ENCODE results near the gene RIMOC1. TPM values are rescaled to one million over a fixed set of nuclear protein-coding genes. Genes with fewer than 3 reads are reported as not detected.
"Not testable (repeated sequence)": the region's sequence is repeated elsewhere in the genome, so short reads cannot be mapped to it uniquely, and the experiment has no call there.

Gene RIMOC1
- total RNA-seq, 1 donor from 2014 or later, result 31.5 TPM

DNA sequence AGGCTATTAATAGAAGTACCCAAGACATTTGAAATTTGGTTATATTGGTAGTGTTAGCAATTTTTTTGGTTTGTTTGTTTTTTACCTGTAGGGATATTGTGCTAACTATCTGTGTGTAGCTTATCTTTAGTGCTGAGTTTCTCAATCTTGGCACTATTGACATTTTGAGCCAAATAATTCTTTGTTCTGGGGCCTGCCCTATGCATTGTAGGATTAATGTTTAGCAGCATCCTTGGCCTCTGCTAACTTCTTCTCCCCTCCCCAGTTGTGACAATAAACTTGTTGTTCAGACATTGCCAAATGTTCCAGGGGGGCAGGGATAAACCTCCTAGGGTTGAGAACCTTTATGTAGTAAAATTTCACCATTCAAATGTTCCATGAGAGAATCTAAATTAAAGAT, 24.9 kb downstream of the RIMOC1 start:
- no peak for TF ChIP-seq CTCF (IDR thresholded peaks at IDR 0.05; ENCODE audit: unreplicated experiment)
- Mint-ChIP-seq H3K36me3 (ENCODE audit: low read depth, unreplicated experiment) (no peaks in the 10 kb centered on the region), H3K9me3 (ENCODE audit: unreplicated experiment) (no peaks in the 10 kb centered on the region), H3K4me3 (ENCODE audit: unreplicated experiment) (no peak overlapping the region), H3K4me1 (ENCODE audit: unreplicated experiment) (peaks cover 4% of the 10 kb centered on the region), H3K27ac (ENCODE audit: unreplicated experiment) (no peak overlapping the region), H3K27me3 (ENCODE audit: unreplicated experiment) (peaks cover 3% of the 10 kb centered on the region)
- DNase-seq (ENCODE audit: low spot score), result no peak

- TF ChIP-seq CTCF (IDR thresholded peaks at IDR 0.05; ENCODE audit: unreplicated experiment), result no peak
Observed at GRCh38 chr5:41932770-41933169, 28.6 kb downstream of the RIMOC1 start.

GRCh38 chr5:41935544-41935943, 31.4 kb downstream of the RIMOC1 start:
- no peaks in the 10 kb centered on the region for H3K36me3 Mint-ChIP-seq (ENCODE audit: low read depth, unreplicated experiment)
- H3K4me1 Mint-ChIP-seq (ENCODE audit: unreplicated experiment), result no peaks in the 10 kb centered on the region
- no peak for TF ChIP-seq CTCF (IDR thresholded peaks at IDR 0.05; ENCODE audit: unreplicated experiment)
- no peaks in the 10 kb centered on the region for H3K9me3 Mint-ChIP-seq (ENCODE audit: unreplicated experiment)
- no peak for DNase-seq (ENCODE audit: low spot score)
- no peak overlapping the region for H3K4me3 Mint-ChIP-seq (ENCODE audit: unreplicated experiment)
- no peaks in the 10 kb centered on the region for H3K27me3 Mint-ChIP-seq (ENCODE audit: unreplicated experiment)
- no peak overlapping the region for H3K27ac Mint-ChIP-seq (ENCODE audit: unreplicated experiment)

More at GRCh38 chr5:41932770-41933169, 28.6 kb downstream of the RIMOC1 start:
- H3K4me1 Mint-ChIP-seq (ENCODE audit: unreplicated experiment), result no peaks in the 10 kb centered on the region
- H3K9me3 Mint-ChIP-seq (ENCODE audit: unreplicated experiment), result no peaks in the 10 kb centered on the region
- no peaks in the 10 kb centered on the region for H3K27me3 Mint-ChIP-seq (ENCODE audit: unreplicated experiment)
- no peak for DNase-seq (ENCODE audit: low spot score)
- H3K27ac Mint-ChIP-seq (ENCODE audit: unreplicated experiment), result no peak overlapping the region
- no peak overlapping the region for H3K4me3 Mint-ChIP-seq (ENCODE audit: unreplicated experiment)
- H3K36me3 Mint-ChIP-seq (ENCODE audit: low read depth, unreplicated experiment), result no peaks in the 10 kb centered on the region

DNA sequence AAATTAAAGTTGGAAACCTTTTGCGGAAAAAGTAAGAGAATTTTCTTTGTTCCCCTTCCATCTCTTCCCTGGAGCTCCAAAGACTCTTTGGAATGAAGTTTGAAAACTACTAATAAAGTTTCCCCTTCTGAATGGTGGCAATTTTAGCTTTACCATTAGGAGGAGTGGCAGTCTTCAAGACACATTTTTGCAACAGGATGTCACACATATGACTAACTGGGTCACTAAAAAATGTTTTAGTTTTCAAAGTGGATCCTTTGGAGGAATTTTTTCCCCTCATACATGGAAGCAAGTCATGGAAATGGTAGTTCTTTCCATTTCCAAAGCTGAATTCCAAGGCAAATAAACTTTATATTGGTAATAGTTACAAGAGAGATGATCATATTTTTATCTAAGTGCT, 36.5 kb downstream of the RIMOC1 start:
- TF ChIP-seq CTCF (IDR thresholded peaks at IDR 0.05; ENCODE audit: unreplicated experiment), result no peak
- Mint-ChIP-seq H3K9me3 (ENCODE audit: unreplicated experiment) (no peaks in the 10 kb centered on the region), H3K4me3 (ENCODE audit: unreplicated experiment) (no peak overlapping the region), H3K27ac (ENCODE audit: unreplicated experiment) (no peak overlapping the region), H3K4me1 (ENCODE audit: unreplicated experiment) (no peaks in the 10 kb centered on the region), H3K36me3 (ENCODE audit: low read depth, unreplicated experiment) (no peaks in the 10 kb centered on the region), H3K27me3 (ENCODE audit: unreplicated experiment) (no peaks in the 10 kb centered on the region)
- no peak for DNase-seq (ENCODE audit: low spot score)

- not testable (repeated sequence) for H3K4me3 Mint-ChIP-seq (ENCODE audit: unreplicated experiment); DNase-seq (ENCODE audit: low spot score); H3K4me1 Mint-ChIP-seq (ENCODE audit: unreplicated experiment); H3K27ac Mint-ChIP-seq (ENCODE audit: unreplicated experiment); H3K9me3 Mint-ChIP-seq (ENCODE audit: unreplicated experiment); H3K36me3 Mint-ChIP-seq (ENCODE audit: low read depth, unreplicated experiment); H3K27me3 Mint-ChIP-seq (ENCODE audit: unreplicated experiment)
Observed at GRCh38 chr5:41945332-41945955, 41.3 kb downstream of the RIMOC1 start.
